Body of pancreas (tissue), 4 donors: ENCODE measurements around the gene NSUN6.

Experiments
- CTCF ChIP-seq, 7 experiments: fragments of 450-650 bp in 4 of 7; fragments of 200-600 bp in 3 of 7; sonication (generic) in 3 of 7; IDR thresholded peaks; one replicate each; pipeline ENCODE4 v1.5.1; 2016 to 2019; ENCODE audit warnings: antibody characterized with exemption in 7 of 7
- POLR2A ChIP-seq, 3 donors: fragments of 450-650 bp; IDR thresholded peaks; one replicate each; pipeline ENCODE4 v1.6.1; 2016; ENCODE audit warnings: antibody characterized with exemption in 3 of 3, mild to moderate bottlenecking in 2 of 3

GRCh38 chr10:18690541-18690940 is 39.2 kb upstream of the NSUN6 start:
- TF ChIP-seq POLR2A (IDR thresholded peaks at IDR 0.05), result no peak
- TF ChIP-seq CTCF (IDR thresholded peaks at IDR 0.05), result no peak
